ENCODE data around the gene ZNF816.
"Not testable (repeated sequence)": the region's sequence is repeated elsewhere in the genome, so short reads cannot be mapped to it uniquely, and the experiment has no call there.

The ZNF816 gene

GRCh38 chr19:52962394-52963246 lies at the start of gene ZNF816:
TSS of gene ZNF816 (minus strand) at chr19:52962881. CDS start at chr19:52956089, 6,792 bp downstream.
- DNase-seq (ENCODE audit: low read depth) = peak; percentile 90

- DNase-seq (ENCODE audit: low read depth) = no peak
These were observed 49.3 kb upstream of the ZNF816 start for GRCh38 chr19:53012006-53012405.

GRCh38 chr19:53010494-53010893 lies 47.8 kb upstream of the ZNF816 start:
- no peak for DNase-seq (ENCODE audit: low read depth)

- DNase-seq (ENCODE audit: low read depth) = no peak
These were observed 45.5 kb upstream of the ZNF816 start for GRCh38 chr19:53008061-53008778.

- DNase-seq (ENCODE audit: low read depth) = no peak
These were observed 44.9 kb upstream of the ZNF816 start for GRCh38 chr19:53007606-53008005.

GRCh38 chr19:53007200-53007599 lies 44.5 kb upstream of the ZNF816 start:
- no peak for DNase-seq (ENCODE audit: low read depth)

- DNase-seq (ENCODE audit: low read depth) = no peak
These were observed 41.6 kb upstream of the ZNF816 start for GRCh38 chr19:53004242-53004641.

GRCh38 chr19:53002479-53002878 lies 39.8 kb upstream of the ZNF816 start:
- DNase-seq (ENCODE audit: low read depth) = no peak

- no peak for DNase-seq (ENCODE audit: low read depth)
These were observed 35.3 kb upstream of the ZNF816 start for GRCh38 chr19:52997975-52998374.

GRCh38 chr19:52995711-52996110 lies 33.0 kb upstream of the ZNF816 start:
- DNase-seq (ENCODE audit: low read depth) = no peak

GRCh38 chr19:52993342-52994178 lies 30.9 kb upstream of the ZNF816 start:
- peak; percentile 54 for DNase-seq (ENCODE audit: low read depth)

GRCh38 chr19:52992109-52993004 lies 29.7 kb upstream of the ZNF816 start:
- no peak for DNase-seq (ENCODE audit: low read depth)

- peak; percentile 41 for DNase-seq (ENCODE audit: low read depth)
These were observed 28.8 kb upstream of the ZNF816 start for GRCh38 chr19:52991484-52991883.

GRCh38 chr19:52990759-52991418 lies 28.2 kb upstream of the ZNF816 start:
- DNase-seq (ENCODE audit: low read depth) = peak; percentile 14

GRCh38 chr19:52988506-52988905 lies 25.8 kb upstream of the ZNF816 start:
- DNase-seq (ENCODE audit: low read depth) = no peak

- DNase-seq (ENCODE audit: low read depth) = no peak
These were observed 24.5 kb upstream of the ZNF816 start for GRCh38 chr19:52987221-52987620.

GRCh38 chr19:52983167-52983566 lies 20.5 kb upstream of the ZNF816 start:
- DNase-seq (ENCODE audit: low read depth) = not testable (repeated sequence)

- no peak for DNase-seq (ENCODE audit: low read depth)
These were observed 18.6 kb upstream of the ZNF816 start for GRCh38 chr19:52981329-52981728.

GRCh38 chr19:52967772-52968171 lies 5.1 kb upstream of the ZNF816 start:
- no peak for DNase-seq (ENCODE audit: low read depth)

GRCh38 chr19:52963247-52963618 lies 552 bp upstream of the ZNF816 start:
- DNase-seq (ENCODE audit: low read depth) = no peak

- DNase-seq (ENCODE audit: low read depth) = no peak
These were observed 700 bp downstream of the ZNF816 start for GRCh38 chr19:52961981-52962380.
